HCT116 (cell line): Measurements from ENCODE around the gene KRI1. TPM values are rescaled to one million over a fixed set of nuclear protein-coding genes. Genes with fewer than 3 reads are reported as not detected.
A peak's percentile ranks its signal among the peaks of the same experiment; 100 is the strongest.

Source experiments
- ATAC-seq: fragments of 200-7000 bp; cut with Tn5 transposase; 2 replicates; pipeline ENCODE4 v1.9.1; 2020; ENCODE audit warnings: mild to moderate bottlenecking, moderate library complexity
- BruUV-seq: library from RNA; stranded (reverse); fragments of 400-500 nt; replicated peaks from 2 replicates; lab custom pipeline; 2021; lab: Mats Ljungman, UMichigan
- CTCF ChIA-PET: fragments of 300-600 bp; sonication (Branson Sonifier 250); formaldehyde crosslinking; loops from one replicate; lab custom pipeline; 2021; ENCODE audit warnings: antibody characterized with exemption; lab: Charles Lee
- POLR2A ChIA-PET: fragments of 300-600, 350-600 bp; sonication (Branson Sonifier 250); formaldehyde crosslinking; loops from one replicate; lab custom pipeline; 2021; ENCODE audit warnings: antibody characterized with exemption; lab: Charles Lee
- RAD21 ChIA-PET, 2 experiments: fragments of 300-600 bp; sonication (Branson Sonifier 250); formaldehyde crosslinking; loops; one replicate each; lab custom pipeline; 2023; ENCODE audit warnings: low total read pairs in 2 of 2; ENCODE audit not compliant: uncharacterized antibody in 2 of 2, unreplicated experiment in 2 of 2, low non-redundant PET in 1 of 2; lab: Charles Lee
- DNase-seq: peaks from one replicate; pipeline ENCODE4 v3.0.0-alpha.2; 2010; ENCODE audit warnings: low read depth, low spot score
- H2AFZ ChIP-seq: fragments of 200-600 bp; shearing (Covaris generic), sonication (generic); 2 replicates; pipeline ENCODE4 v1.6.1; 2017; ENCODE audit warnings: low read depth, mixed run types, mixed read lengths, antibody characterized with exemption, low read length; ENCODE audit not compliant: poor library complexity, severe bottlenecking
- H3K27ac ChIP-seq: 2 replicates; pipeline ENCODE4 v1.5.1; 2012; ENCODE audit warnings: low read depth, low read length
- H3K27me3 ChIP-seq: fragments of 200-600 bp; sonication (generic); 2 replicates; pipeline ENCODE4 v1.6.1; 2016; ENCODE audit warnings: mixed run types, low read length, mixed read lengths; ENCODE audit not compliant: insufficient read depth
- H3K36me3 ChIP-seq, 2 experiments: fragments of 200-500 bp in 1 of 2; fragments of 200-600 bp in 1 of 2; sonication (Bioruptor generic) in 1 of 2; sonication (generic) in 1 of 2; 2 replicates each; pipeline versions ENCODE4 v1.5.1 to v1.6.1; 2014 to 2016; ENCODE audit warnings: low read length in 2 of 2, inconsistent platforms in 1 of 2, mixed read lengths in 1 of 2, mixed run types in 1 of 2; ENCODE audit not compliant: insufficient read depth in 2 of 2, control insufficient read depth in 1 of 2
- H3K4me1 ChIP-seq, 2 experiments: fragments of 200-600 bp in 1 of 2; sonication (generic) in 1 of 2; 2 replicates each; pipeline versions ENCODE4 v1.5.1 to v1.6.1; 2012 to 2017; ENCODE audit warnings: low read length in 2 of 2, inconsistent platforms in 1 of 2, mild to moderate bottlenecking in 1 of 2, mixed read lengths in 1 of 2, mixed run types in 1 of 2, moderate library complexity in 1 of 2; ENCODE audit not compliant: insufficient read depth in 2 of 2, control insufficient read depth in 1 of 2
- H3K4me2 ChIP-seq: fragments of 200-600 bp; sonication (generic); 2 replicates; pipeline ENCODE4 v1.6.1; 2017; ENCODE audit warnings: mixed run types, low read length, mixed read lengths
- H3K4me3 ChIP-seq, 2 experiments: fragments of 200-600 bp in 1 of 2; sonication (generic) in 1 of 2; replicated peaks in 1 of 2; 2 replicates each; pipeline ENCODE4 v1.5.1; 2011 to 2016; ENCODE audit warnings: low read length in 2 of 2, control low read depth in 1 of 2, low read depth in 1 of 2, mild to moderate bottlenecking in 1 of 2, mixed read lengths in 1 of 2, mixed run types in 1 of 2
- H3K79me2 ChIP-seq: fragments of 200-600 bp; sonication (generic); 2 replicates; pipeline ENCODE4 v1.6.1; 2017; ENCODE audit warnings: mild to moderate bottlenecking, mixed run types, low read length, moderate library complexity, mixed read lengths; ENCODE audit not compliant: insufficient read depth
- H3K9ac ChIP-seq: fragments of 200-600 bp; sonication (generic); 2 replicates; pipeline ENCODE4 v1.6.1; 2016; ENCODE audit warnings: low read length, mixed read lengths
- H3K9me2 ChIP-seq: fragments of 200-600 bp; sonication (generic), shearing (Covaris generic); 2 replicates; pipeline ENCODE4 v1.6.1; 2017; ENCODE audit warnings: mixed run types, mild to moderate bottlenecking, moderate library complexity; ENCODE audit not compliant: insufficient read depth
- H3K9me3 ChIP-seq, 2 experiments: fragments of 200-500 bp in 1 of 2; fragments of 200-600 bp in 1 of 2; sonication (Bioruptor generic) in 1 of 2; sonication (generic) in 1 of 2; 2 replicates each; pipeline ENCODE4 v1.6.1; 2014 to 2017; ENCODE audit warnings: low read length in 2 of 2, mixed read lengths in 2 of 2, inconsistent platforms in 1 of 2, low read depth in 1 of 2, mild to moderate bottlenecking in 1 of 2, mixed run types in 1 of 2, moderate library complexity in 1 of 2; ENCODE audit not compliant: control insufficient read depth in 1 of 2, insufficient read depth in 1 of 2
- H4K20me1 ChIP-seq: fragments of 200-600 bp; sonication (generic), shearing (Covaris generic); 2 replicates; pipeline ENCODE4 v1.6.1; 2017; ENCODE audit warnings: mixed run types, mild to moderate bottlenecking, moderate library complexity; ENCODE audit not compliant: insufficient read depth
- POLR2A ChIP-seq: IDR thresholded peaks from 2 replicates; pipeline ENCODE4 v1.7.0; 2011; ENCODE audit warnings: borderline replicate concordance; ENCODE audit not compliant: insufficient read depth, insufficient read length; ENCODE audit errors: extremely low read depth
- POLR2AphosphoS5 ChIP-seq: IDR thresholded peaks from 2 replicates; pipeline ENCODE4 v1.6.1; 2011; ENCODE audit warnings: mild to moderate bottlenecking, low read depth, low read length, moderate library complexity
- REST ChIP-seq: IDR thresholded peaks from 2 replicates; pipeline ENCODE4 v1.6.1; 2012; ENCODE audit warnings: low read depth
- SRF ChIP-seq: IDR thresholded peaks from 2 replicates; pipeline ENCODE4 v1.6.1; 2012; ENCODE audit warnings: low read depth
- ZFX ChIP-seq: fragments of 450-650 bp; IDR thresholded peaks from 2 replicates; pipeline ENCODE4 v1.6.1; 2017
- ZNF274 ChIP-seq: fragments of 200-500 bp; sonication (Bioruptor generic); IDR thresholded peaks from 2 replicates; pipeline ENCODE4 v1.6.1; 2014; ENCODE audit warnings: mild to moderate bottlenecking, low read depth, low read length, inconsistent platforms
- intact Hi-C: fragments of 100-400 bp; cut with micrococcal nuclease; formaldehyde crosslinking; loops from 2 replicates; pipeline ENCODE4 v1.10.0; 2022
- total RNA-seq: library from RNA; stranded (reverse); gene quantifications from one replicate; pipeline ENCODE4 v1.2.1, GENCODE V29; 2021; ENCODE audit not compliant: unreplicated experiment
- TF ChIP-seq, protein P1 (sequence below): IDR thresholded peaks from 2 replicates; pipeline ENCODE4 v1.6.1; 2011; ENCODE audit warnings: mild to moderate bottlenecking, low read length, moderate library complexity; ENCODE audit not compliant: insufficient replicate concordance; ENCODE audit errors: extremely low read depth

Gene KRI1
- total RNA-seq, 1 experiment from 2014 or later = 44.0 TPM

- no peaks in the 10 kb centered on the region; the same call in 1 of the 2 replicates for H3K79me2 ChIP-seq
- H3K9ac ChIP-seq = no peak overlapping the region
- RAD21 ChIA-PET = interaction anchor here (0.6 to 0.7 kb wide), 2 partner anchors 307 to 308 kb away, joined by 3 to 8 read pairs; no protein-coding TSS in a partner anchor
- peaks cover 15 to 52% of the 10 kb centered on the region in 2 experiments; a peak in 3 of 4 replicates for H3K36me3 ChIP-seq
- TF ChIP-seq POLR2A (no peak), REST (no peak), ZFX (no peak), ZNF274 (no peak), SRF (no peak), POLR2AphosphoS5 (no peak)
- TF ChIP-seq, protein P1, sequence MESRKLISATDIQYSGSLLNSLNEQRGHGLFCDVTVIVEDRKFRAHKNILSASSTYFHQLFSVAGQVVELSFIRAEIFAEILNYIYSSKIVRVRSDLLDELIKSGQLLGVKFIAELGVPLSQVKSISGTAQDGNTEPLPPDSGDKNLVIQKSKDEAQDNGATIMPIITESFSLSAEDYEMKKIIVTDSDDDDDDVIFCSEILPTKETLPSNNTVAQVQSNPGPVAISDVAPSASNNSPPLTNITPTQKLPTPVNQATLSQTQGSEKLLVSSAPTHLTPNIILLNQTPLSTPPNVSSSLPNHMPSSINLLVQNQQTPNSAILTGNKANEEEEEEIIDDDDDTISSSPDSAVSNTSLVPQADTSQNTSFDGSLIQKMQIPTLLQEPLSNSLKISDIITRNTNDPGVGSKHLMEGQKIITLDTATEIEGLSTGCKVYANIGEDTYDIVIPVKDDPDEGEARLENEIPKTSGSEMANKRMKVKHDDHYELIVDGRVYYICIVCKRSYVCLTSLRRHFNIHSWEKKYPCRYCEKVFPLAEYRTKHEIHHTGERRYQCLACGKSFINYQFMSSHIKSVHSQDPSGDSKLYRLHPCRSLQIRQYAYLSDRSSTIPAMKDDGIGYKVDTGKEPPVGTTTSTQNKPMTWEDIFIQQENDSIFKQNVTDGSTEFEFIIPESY = no peak
- TF ChIP-seq, all 23 proteins: peak for 0
- H3K4me3 ChIP-seq = no peak overlapping the region
- no peaks in the 10 kb centered on the region for H3K9me3 ChIP-seq
- H3K27me3 ChIP-seq = no peaks in the 10 kb centered on the region
- H3K4me2 ChIP-seq = no peak overlapping the region
- no peaks in the 10 kb centered on the region for H3K4me1 ChIP-seq
- ChIA-PET CTCF (no interaction called here), POLR2A (no interaction called here)
- H3K9me2 ChIP-seq = no peaks in the 10 kb centered on the region
- H3K27ac ChIP-seq = 0 out of 2 replicates have a peak overlapping the region, but pooled peaks have one; percentile 11
- no peak for ATAC-seq
- no TSS peak for BruUV-seq
- DNase-seq = no peak
- H4K20me1 ChIP-seq = no peaks in the 10 kb centered on the region
- intact Hi-C loops = no loop called here
- H2AFZ ChIP-seq = no peak overlapping the region
Measured at GRCh38 chr19:10553943-10554381, 11.8 kb downstream of the KRI1 start.
